Activated CD4-positive, CD25-positive, alpha-beta regulatory T cell treated with anti-CD3 and anti-CD28 coated beads, Interleukin-2, amount 50 U/mL, for 72 hours (primary cell): Measurements from ENCODE around the gene FAP.

ENCODE experiments used
- DNase-seq: peaks from one replicate; pipeline ENCODE4 v3.0.0; 2021

FAP gene, protein sequence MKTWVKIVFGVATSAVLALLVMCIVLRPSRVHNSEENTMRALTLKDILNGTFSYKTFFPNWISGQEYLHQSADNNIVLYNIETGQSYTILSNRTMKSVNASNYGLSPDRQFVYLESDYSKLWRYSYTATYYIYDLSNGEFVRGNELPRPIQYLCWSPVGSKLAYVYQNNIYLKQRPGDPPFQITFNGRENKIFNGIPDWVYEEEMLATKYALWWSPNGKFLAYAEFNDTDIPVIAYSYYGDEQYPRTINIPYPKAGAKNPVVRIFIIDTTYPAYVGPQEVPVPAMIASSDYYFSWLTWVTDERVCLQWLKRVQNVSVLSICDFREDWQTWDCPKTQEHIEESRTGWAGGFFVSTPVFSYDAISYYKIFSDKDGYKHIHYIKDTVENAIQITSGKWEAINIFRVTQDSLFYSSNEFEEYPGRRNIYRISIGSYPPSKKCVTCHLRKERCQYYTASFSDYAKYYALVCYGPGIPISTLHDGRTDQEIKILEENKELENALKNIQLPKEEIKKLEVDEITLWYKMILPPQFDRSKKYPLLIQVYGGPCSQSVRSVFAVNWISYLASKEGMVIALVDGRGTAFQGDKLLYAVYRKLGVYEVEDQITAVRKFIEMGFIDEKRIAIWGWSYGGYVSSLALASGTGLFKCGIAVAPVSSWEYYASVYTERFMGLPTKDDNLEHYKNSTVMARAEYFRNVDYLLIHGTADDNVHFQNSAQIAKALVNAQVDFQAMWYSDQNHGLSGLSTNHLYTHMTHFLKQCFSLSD

DNA sequence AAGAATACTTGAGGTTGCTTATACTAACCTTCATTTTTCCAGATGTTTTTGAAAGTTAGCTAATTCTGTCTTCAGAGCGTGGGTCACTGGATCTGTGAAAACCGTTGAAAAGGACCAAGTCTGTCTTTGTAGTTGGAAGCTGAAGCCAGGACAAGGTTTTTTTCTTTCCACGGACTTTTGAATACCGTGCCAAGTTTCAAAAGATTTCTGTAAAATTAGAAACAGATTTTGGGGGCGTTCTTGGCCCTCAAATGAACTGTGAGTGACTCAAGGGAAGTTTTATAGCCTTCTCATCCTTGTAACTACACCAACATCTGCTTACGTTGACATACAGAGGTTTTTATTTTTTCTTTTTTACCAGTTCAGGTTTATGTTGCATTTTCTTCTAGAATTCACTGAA is at the start of gene FAP:
FAP (minus strand) TSS at position 152 of the 400 bp plus-strand sequence; CDS start at position 34, 118 bp downstream.
- no peak for DNase-seq

DNA sequence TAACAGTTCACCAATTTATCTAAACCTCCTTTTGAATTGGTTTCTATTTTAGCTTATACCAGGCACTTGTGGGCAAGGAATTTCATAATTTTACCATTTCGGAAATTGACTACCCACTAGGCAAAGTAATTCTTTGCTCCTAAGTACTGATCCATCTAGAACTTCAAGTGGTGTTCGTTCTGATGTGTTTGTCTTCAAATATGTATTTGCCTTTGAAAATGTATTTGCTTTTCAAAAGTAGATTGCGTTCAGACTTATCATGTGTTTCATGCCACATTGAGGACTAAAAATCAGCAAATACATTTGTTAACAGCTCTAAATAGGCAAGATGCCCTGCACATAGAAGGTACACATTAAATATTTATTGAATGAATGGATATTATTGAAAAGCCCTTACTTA is 48.5 kb upstream of the FAP start:
- no peak for DNase-seq

GRCh38 chr2:162282765-162283425 is 39.6 kb upstream of the FAP start:
- no peak for DNase-seq

DNA sequence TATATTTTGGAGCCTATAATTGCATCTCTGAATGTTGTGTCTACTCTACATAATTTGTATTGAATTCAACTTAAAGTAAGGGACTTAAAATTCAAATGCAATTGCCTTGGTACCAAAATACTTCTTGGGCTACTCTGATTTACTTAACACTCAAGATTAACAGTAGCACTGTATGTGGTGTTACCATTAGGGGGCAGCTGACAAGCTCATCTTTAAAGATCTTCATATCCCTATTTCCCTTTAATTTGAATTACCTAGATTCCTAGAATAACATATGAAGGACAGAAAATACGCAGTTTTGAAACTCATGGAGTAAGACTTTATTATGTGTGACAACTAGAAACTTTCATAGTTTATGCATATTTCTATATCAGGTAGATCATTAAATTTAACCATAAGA is 37.4 kb upstream of the FAP start:
- DNase-seq: no peak

- DNase-seq: no peak
These were observed 34.1 kb upstream of the FAP start for GRCh38 chr2:162277381-162277780.

- DNase-seq: no peak
These were observed 24.8 kb upstream of the FAP start for GRCh38 chr2:162267996-162268395.

GRCh38 chr2:162267496-162267895 is 24.3 kb upstream of the FAP start:
- no peak for DNase-seq

- no peak for DNase-seq
These were observed 23.2 kb upstream of the FAP start for GRCh38 chr2:162266460-162266760.

DNA sequence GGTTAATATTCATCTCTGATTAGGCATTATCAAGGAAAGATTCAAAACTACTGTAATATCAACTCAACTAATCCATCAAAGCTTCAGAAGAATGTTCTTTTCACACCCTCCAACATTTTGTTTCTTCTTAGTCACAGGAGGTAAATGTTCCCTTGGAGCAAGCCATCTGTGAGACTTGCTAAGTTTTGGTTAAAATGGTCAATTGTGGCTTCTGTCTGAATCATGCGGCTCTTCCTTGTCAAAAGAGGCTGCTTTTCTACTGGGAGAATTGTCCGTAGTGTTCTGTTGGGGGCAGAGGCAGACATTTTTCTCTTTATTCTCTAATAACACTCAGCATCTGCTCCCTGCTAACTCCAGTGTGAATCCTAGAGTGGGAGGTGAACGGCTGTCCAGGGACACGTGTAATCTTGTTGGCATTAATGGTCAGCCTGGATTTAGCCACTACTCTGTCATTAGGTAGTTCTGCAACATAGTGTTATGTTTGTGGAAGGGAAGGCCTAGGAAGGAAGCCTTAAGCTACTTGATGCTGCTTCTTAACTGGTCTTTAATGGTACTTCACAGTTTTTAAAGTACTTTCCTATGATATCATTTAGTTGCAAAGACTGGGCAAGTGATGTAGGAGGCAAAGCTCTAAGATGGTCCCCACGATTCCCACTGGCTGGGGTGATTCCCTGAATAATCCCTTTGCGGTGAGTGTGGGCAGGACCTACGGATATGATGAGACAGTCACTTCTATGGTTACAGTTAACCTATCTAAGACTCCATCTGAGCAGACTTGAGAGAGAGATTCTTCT is 22.6 kb upstream of the FAP start:
- no peak for DNase-seq

- no peak for DNase-seq
These were observed 18.0 kb upstream of the FAP start for GRCh38 chr2:162261032-162261945.

GRCh38 chr2:162258686-162259085 is 15.4 kb upstream of the FAP start:
- no peak for DNase-seq

GRCh38 chr2:162258169-162258568 is 14.9 kb upstream of the FAP start:
- no peak for DNase-seq

DNA sequence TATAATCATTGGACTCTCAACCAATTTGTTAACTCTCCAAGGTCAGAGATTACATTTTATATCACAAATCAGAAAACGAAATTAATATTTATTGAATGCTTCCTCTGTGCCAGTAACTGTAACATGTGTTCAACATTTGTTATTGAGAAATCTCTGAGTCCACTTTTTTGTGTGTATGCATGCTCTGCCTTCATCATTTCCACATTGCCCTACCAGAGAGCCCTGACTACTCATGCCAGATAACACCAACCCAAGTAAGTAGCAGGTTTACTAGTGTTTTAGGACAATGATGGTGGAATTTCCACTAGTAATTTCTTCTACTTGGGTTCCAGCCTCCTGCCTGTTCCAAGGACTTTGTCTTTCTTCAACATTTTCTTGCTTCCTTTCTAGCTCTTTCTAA is 14.2 kb upstream of the FAP start:
- no peak for DNase-seq

DNA sequence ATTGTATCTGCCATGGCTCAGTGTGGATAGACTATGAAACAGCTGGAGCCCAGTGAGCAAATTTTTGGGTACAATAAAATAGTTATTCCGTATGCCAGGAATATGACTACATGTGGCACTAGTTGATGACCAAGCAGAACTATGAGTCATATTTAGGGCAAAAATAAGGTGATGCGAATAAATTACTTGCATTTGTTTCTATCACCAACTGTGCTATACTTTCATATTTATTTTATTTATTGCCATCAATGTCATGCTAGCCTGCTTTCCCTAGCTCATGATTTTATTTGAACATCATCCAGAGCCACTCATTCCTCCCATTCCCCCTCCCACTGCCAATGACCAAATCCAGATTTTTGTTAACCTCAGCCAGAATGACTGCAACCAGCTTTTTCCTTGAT is 13.3 kb upstream of the FAP start:
- no peak for DNase-seq

DNA sequence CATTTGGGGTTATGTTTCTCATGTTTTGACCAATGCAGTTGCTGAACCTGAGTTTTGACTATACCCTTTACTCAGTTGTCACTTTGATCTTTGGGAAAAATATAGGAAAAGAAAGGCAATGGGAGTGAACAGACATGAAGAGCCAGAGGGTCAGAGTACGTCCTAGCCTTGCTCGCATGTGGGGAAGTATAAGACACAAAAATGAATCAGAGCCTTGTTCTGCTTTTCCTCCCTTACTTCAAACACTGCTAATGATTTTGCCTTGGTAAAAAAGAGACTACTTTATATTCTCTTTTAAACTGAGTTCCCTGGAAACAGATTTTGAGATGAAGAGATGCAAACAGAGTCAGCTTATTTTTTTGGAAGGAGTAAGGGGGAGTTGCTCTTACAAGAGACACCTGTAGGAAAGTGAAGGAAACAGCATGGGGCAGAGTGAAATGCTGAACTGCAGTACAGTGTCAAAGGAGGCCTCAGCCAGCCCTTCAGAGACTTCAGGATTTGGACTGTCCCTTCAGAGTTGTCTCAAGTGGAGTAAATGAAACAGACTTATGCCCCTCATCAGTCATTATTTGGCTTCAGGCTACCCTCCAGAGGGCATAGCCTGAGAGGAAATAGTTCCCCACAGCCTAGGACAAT is 11.1 kb upstream of the FAP start:
- DNase-seq: no peak

GRCh38 chr2:162253435-162253834 is 10.2 kb upstream of the FAP start:
- no peak for DNase-seq

DNA sequence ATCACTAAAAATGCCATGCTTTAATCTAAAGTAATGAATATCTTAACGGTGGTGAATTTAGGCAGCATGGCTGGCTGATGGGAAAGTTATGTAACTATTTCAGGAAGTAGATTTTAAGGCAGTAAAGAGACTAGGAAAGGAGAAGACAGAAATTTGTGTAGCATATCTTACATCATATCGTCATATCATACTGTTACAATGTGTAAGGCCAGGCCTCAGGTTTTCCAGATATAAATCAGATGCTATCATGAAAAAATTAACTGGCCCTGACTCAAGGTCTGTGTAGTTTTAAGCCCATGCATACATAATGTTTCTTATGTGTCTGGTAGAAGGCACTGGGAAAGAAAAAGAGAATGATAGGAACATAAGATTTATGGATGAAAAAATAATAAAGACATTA is 8.9 kb upstream of the FAP start:
- no peak for DNase-seq

GRCh38 chr2:162245781-162246180 is 2.5 kb upstream of the FAP start:
- DNase-seq: no peak

DNA sequence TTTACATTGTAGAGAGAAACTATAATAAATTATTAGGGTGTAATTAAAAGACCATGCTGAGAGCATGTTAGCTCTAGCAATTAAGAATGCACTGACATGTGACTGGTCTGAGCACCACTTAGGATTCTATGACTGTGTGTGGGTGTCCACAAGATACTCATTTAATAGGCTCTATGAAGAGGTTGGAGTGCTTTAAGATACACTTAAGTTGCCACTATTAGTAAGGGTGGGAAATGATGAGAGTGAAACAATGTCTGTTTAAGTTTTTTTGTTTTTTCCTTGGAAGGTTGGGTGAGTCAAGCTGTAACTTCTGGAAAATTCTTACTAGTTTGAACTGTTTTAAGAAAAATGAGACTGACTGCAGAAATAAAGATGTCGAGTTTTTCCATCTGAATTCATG is 1.8 kb upstream of the FAP start:
- DNase-seq: no peak

GRCh38 chr2:162244541-162245031 is 1.3 kb upstream of the FAP start:
- DNase-seq: no peak

- DNase-seq: no peak
These were observed 470 bp upstream of the FAP start for GRCh38 chr2:162243715-162244114.
